A673 (cell line): ENCODE data around the gene CAPZB. TPM values are rescaled to one million over a fixed set of nuclear protein-coding genes. Genes with fewer than 3 reads are reported as not detected.

Source experiments
- BruUV-seq: library from RNA; stranded (reverse); fragments of 400-500 nt; replicated peaks from 2 replicates; lab custom pipeline; 2021; lab: Mats Ljungman, UMichigan
- CTCF ChIA-PET: fragments of 300-600 bp; sonication (Branson Sonifier 250); formaldehyde crosslinking; loops from one replicate; lab custom pipeline; 2022; ENCODE audit warnings: antibody characterized with exemption; lab: Charles Lee
- POLR2A ChIA-PET: fragments of 300-600 bp; sonication (Branson Sonifier 250); formaldehyde crosslinking; loops from one replicate; lab custom pipeline; 2022; ENCODE audit warnings: antibody characterized with exemption; ENCODE audit not compliant: low non-redundant PET; lab: Charles Lee
- DNase-seq: peaks from one replicate; pipeline ENCODE4 v3.0.0-alpha.2; 2015; ENCODE audit warnings: low spot score
- H3K27ac ChIP-seq: fragments of 200-600 bp; sonication (generic); 2 replicates; pipeline ENCODE4 v1.5.1; 2016; ENCODE audit warnings: mixed run types, low read depth, mild to moderate bottlenecking, mixed read lengths, antibody characterized with exemption, low read length; ENCODE audit not compliant: poor library complexity, severe bottlenecking
- H3K27me3 ChIP-seq: fragments of 200-600 bp; sonication (generic); replicated peaks from 2 replicates; pipeline ENCODE4 v1.6.1; 2017; ENCODE audit warnings: mixed run types, low read depth, mild to moderate bottlenecking, mixed read lengths, antibody characterized with exemption, low read length; ENCODE audit not compliant: insufficient read depth, poor library complexity
- H3K36me3 ChIP-seq: fragments of 200-600 bp; sonication (generic); 2 replicates; pipeline ENCODE4 v1.6.1; 2016; ENCODE audit warnings: mixed run types, mild to moderate bottlenecking, mixed read lengths, antibody characterized with exemption, low read length; ENCODE audit not compliant: insufficient read depth, poor library complexity, severe bottlenecking
- H3K4me1 ChIP-seq: fragments of 200-600 bp; sonication (generic); 2 replicates; pipeline ENCODE4 v1.6.1; 2017; ENCODE audit warnings: mixed run types, mild to moderate bottlenecking, mixed read lengths, antibody characterized with exemption, low read length; ENCODE audit not compliant: insufficient read depth, poor library complexity, severe bottlenecking
- H3K4me3 ChIP-seq: fragments of 200-600 bp; sonication (generic); 2 replicates; pipeline ENCODE4 v1.5.1; 2016; ENCODE audit warnings: low read depth, mixed run types, mild to moderate bottlenecking, mixed read lengths, low read length; ENCODE audit not compliant: poor library complexity, severe bottlenecking
- H3K9me3 ChIP-seq: fragments of 200-600 bp; sonication (generic); 2 replicates; pipeline ENCODE4 v1.6.1; 2016; ENCODE audit warnings: mixed run types, low read depth, mild to moderate bottlenecking, mixed read lengths, antibody characterized with exemption, low read length; ENCODE audit not compliant: poor library complexity, severe bottlenecking
- CTCF ChIP-seq: fragments of 300-800, 200-600 bp; sonication (generic); conservative IDR thresholded peaks from 2 replicates; pipeline ENCODE4 v1.5.1; 2017; ENCODE audit warnings: low read depth, mild to moderate bottlenecking, antibody characterized with exemption, low read length, moderate library complexity, mixed read lengths
- EZH2 ChIP-seq: fragments of 200-600 bp; sonication (generic); IDR thresholded peaks from 2 replicates; pipeline ENCODE4 v1.6.1; 2017; ENCODE audit warnings: borderline replicate concordance, low read depth, mild to moderate bottlenecking, mixed read lengths, antibody characterized with exemption, low read length; ENCODE audit not compliant: poor library complexity, severe bottlenecking
- intact Hi-C: fragments of 100-400 bp; cut with micrococcal nuclease; formaldehyde crosslinking; loops from one replicate; pipeline ENCODE4 v1.10.0; 2022; ENCODE audit not compliant: unreplicated experiment
- total RNA-seq: library from RNA; stranded (reverse); gene quantifications from 2 replicates; pipeline ENCODE4 v1.2.3, GENCODE V29; 2021

Gene CAPZB
- total RNA-seq, 1 experiment from 2014 or later: 214 TPM

GRCh38 chr1:19367584-19368041, 117.7 kb downstream of the CAPZB start:
- no peak overlapping the region for H3K27ac ChIP-seq
- BruUV-seq: no TSS peak
- no peaks in the 10 kb centered on the region for H3K27me3 ChIP-seq
- ChIA-PET POLR2A (no interaction called here), CTCF (no interaction called here)
- no peak for DNase-seq
- intact Hi-C loops: no loop called here
- TF ChIP-seq CTCF (no peak), EZH2 (no peak)
- H3K4me3 ChIP-seq: no peak overlapping the region
- H3K4me1 ChIP-seq: no peaks in the 10 kb centered on the region
- H3K9me3 ChIP-seq: no peaks in the 10 kb centered on the region
- no peaks in the 10 kb centered on the region for H3K36me3 ChIP-seq

- POLR2A ChIA-PET: no interaction called here
- H3K4me1 ChIP-seq: no peaks in the 10 kb centered on the region
Observed at GRCh38 chr1:19366599-19367536, 118.5 kb downstream of the CAPZB start.

GRCh38 chr1:19365721-19366120, 119.6 kb downstream of the CAPZB start:
- Histone ChIP-seq H3K27me3 (no peaks in the 10 kb centered on the region), H3K36me3 (no peaks in the 10 kb centered on the region), H3K4me3 (no peak overlapping the region), H3K4me1 (no peaks in the 10 kb centered on the region), H3K27ac (no peak overlapping the region), H3K9me3 (no peaks in the 10 kb centered on the region)
- ChIA-PET CTCF (no interaction called here), POLR2A (no interaction called here)
- DNase-seq: no peak
- BruUV-seq: no TSS peak
- intact Hi-C loops: no loop called here
- TF ChIP-seq CTCF (no peak), EZH2 (no peak)

More at GRCh38 chr1:19366599-19367536, 118.5 kb downstream of the CAPZB start:
- TF ChIP-seq CTCF: no peak
- no peak for TF ChIP-seq EZH2
- CTCF ChIA-PET: no interaction called here
- BruUV-seq: no TSS peak
- no peak for DNase-seq
- Histone ChIP-seq H3K27ac (no peak overlapping the region), H3K27me3 (no peaks in the 10 kb centered on the region), H3K9me3 (no peaks in the 10 kb centered on the region), H3K36me3 (no peaks in the 10 kb centered on the region), H3K4me3 (no peak overlapping the region)
- intact Hi-C loops: no loop called here
